22Rv1 (cell line): Measurements from ENCODE around the gene ABHD4.
A peak's percentile ranks its signal among the peaks of the same experiment; 100 is the strongest.
"Not testable (repeated sequence)": the region's sequence is repeated elsewhere in the genome, so short reads cannot be mapped to it uniquely, and the experiment has no call there.

ENCODE experiments used
- H3K27ac ChIP-seq: fragments of 450-650 bp; 2 replicates; pipeline ENCODE4 v1.5.1; 2017
- CTCF ChIP-seq: fragments of 450-650 bp; IDR thresholded peaks from 2 replicates; pipeline ENCODE4 v1.5.1; 2017; ENCODE audit warnings: mild to moderate bottlenecking
- ZFX ChIP-seq: fragments of 450-650 bp; IDR thresholded peaks from 2 replicates; pipeline ENCODE4 v1.6.1; 2017; ENCODE audit warnings: antibody characterized with exemption, borderline replicate concordance

The ABHD4 gene

DNA sequence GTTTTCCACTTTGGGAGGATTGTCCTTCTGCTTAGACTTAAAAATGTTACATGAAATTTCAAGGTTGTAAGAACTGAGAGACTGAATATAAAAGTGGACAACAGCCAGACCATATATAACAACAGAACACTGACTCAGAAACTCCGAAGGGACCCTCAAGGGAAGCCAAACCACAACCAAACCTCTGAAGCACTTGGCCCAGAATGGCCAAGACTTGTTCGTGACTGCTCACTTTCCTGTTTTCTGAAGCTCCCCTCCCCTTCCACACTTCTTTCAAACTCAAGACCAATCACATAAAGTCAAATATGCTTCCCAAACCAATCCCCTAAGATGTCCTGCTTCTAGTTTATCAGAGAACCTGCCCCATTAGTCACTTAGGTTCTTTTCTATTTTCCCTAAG lies 32.4 kb downstream of the ABHD4 start:
- H3K27ac ChIP-seq, result no peak overlapping the region
- TF ChIP-seq ZFX (no peak), CTCF (no peak)

DNA sequence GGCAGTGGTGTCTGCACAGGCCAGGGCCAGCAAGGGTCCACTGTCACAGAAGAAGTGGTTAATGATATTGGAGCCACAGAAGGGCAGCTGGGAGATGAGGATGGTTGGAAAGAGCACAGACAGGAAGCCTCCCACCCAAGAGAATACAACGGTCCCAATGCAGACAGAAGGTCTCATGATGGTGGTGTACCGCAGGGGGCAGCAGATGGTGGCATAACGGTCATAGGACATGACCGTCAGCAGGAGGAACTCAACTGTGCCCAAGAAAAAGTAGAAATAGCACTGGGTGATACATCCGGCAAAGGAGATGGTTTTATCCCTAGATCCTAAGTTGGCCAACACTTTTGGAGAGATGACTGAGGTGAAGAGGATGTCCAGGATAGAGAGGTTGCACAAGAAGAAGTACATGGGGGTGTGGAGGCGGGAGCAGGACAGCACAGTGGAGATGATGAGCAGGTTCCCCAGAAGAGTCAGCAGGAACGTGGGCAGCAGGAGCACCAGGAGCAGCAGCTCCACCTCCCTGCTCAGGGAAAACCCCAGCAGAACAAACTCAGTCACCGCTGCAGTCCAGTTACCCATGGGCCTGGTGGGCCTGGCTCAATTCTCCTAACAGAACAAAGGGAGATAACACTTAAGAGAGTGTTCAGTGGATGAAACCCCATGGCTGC lies 36.3 kb downstream of the ABHD4 start:
- no peak for TF ChIP-seq CTCF
- no peak for TF ChIP-seq ZFX
- H3K27ac ChIP-seq, result no peak overlapping the region

DNA sequence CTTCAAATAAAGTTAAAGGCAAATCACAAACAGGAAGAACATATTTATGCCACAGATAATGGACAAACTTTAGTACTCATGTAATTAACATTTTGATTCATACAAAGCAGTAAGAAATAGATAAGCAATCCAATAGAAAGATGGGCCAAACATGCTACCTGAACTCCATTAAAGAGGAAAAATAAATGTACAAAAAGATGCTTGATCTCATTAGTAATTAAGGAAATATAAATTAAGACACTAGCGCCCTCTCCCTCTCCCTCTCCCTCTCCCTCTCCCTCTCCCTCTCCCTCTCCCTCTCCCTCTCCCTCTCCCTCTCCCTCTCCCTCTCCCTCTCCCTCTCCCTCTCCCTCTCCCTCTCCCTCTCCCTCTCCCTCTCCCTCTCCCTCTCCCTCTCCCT lies 37.9 kb downstream of the ABHD4 start:
- H3K27ac ChIP-seq, result not testable (repeated sequence)

DNA sequence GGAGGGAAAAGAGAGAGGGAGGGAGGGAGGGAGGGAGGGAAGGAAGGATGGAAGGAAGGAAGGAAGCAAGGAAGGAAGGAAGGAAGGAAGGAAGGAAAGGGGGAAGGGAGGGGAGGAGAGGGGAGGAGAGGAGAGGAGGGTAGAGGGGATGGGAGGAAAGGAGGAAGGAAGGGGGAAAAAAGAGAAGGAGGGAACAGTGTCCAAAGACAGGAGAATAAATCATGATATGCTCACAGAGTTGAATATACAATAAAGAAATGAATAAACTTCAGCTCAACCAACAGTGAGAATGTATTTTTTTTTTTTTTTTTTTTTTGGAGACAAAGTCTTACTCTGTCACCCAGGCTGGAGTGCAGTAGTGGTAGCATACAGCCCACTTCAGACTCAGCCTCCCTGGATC lies 42.1 kb downstream of the ABHD4 start:
- no peak overlapping the region for H3K27ac ChIP-seq
- TF ChIP-seq CTCF (no peak), ZFX (no peak)

DNA sequence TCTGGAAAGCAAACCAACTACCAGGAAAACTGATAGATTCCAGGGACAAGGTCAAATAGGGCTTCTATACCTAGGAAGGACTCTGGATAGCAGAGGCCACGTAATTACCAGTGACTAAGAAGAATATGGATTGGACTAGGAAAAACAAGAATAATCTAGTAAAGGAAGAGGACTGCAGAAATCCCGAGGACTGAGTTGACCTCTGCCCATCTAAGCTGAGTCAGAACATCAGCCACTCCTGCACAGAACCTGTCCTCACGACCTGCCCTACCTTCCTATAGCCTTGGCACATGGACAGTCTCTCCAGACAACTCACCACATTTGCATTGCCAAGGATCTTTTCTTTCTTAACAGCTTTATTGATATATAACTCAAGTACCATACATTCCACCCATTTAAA lies 43.7 kb downstream of the ABHD4 start:
- no peak overlapping the region for H3K27ac ChIP-seq

DNA sequence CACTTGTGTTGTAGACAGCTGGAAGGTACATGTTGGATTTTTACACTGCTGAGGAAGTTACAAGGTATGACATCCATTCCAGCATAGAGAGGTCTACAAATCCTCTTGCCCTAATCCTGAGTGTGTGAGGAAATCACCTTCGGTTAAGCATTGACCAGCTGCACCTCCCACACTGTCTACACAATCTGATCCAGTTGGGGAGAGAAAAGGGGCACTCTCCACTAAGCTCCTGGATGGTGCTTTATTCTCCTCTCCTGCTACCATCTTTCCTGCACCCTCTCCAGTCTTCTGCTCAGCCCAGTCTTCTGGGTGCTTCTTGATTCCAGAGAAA lies 46.2 kb downstream of the ABHD4 start, which contains the start of gene OR6J1:
OR6J1 (minus strand) TSS at position 48 of the 331 bp plus-strand sequence. CDS start 9,541 bp downstream, outside the sequence.
- TF ChIP-seq CTCF (peak; percentile 22; the same call in 1 of the 2 replicates), ZFX (no peak)
- H3K27ac ChIP-seq, result no peak within 1 kb of the TSS

More for the DNA sequence above, 43.7 kb downstream of the ABHD4 start:
- no peak for TF ChIP-seq CTCF
- TF ChIP-seq ZFX, result no peak

DNA sequence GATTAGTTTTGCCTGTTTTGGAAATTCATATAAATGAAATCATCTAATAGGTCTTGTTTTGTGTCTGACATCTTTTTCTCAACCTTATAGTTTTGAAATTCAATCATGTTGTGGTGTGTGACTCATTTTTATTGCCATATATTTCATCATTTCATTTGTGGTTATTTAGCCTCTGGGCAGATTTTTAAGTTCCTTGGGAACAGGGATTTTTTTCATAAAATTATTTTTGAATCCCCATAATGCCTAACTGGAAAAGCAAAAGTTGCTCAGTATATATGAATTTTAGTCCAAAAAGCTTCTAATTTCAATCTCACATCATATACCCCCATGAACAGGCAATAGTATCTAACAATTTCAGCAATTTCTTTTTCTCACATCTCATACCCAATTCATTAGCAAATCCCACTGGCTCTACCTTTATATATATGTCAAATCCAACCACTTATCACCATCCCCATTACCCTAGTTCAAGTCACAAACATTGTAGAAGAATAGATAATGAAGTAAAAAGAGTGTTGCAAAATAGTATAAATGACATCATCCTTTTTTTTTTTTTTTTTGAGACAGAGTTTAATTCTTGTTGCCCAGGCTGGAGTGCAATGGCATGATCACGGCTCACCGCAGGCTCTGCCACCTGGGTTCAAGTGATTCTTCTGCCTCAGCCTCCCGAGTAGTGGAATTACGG lies 48.6 kb downstream of the ABHD4 start:
- no peak for TF ChIP-seq CTCF
- TF ChIP-seq ZFX, result no peak
- H3K27ac ChIP-seq, result no peak overlapping the region

DNA sequence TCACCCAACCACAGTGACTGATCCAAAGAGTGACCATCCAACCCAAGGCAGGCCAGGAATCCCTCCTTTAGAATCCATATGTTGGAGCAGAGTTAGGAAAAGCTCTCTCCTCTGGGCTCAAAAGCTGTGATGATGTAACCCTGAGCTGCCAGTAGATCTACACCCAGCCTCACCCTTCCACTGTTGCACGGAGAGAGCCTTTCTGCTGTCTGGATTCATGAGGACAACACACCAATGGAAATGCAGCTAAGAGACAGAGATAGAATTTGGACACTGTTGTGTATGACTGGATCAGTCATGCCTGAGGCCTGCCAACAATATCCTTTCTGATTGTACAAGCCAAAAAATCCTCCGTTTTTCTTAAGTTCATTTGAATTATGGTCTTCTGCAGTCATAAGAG lies 50.4 kb downstream of the ABHD4 start:
- no peak for TF ChIP-seq ZFX
- TF ChIP-seq CTCF, result no peak
- H3K27ac ChIP-seq, result no peak overlapping the region
